H1 (cell line): ENCODE measurements around the gene ANKRD34B. TPM values are rescaled to one million over a fixed set of nuclear protein-coding genes. Genes with fewer than 3 reads are reported as not detected.

Experiments used
- ATF3 ChIP-seq: IDR thresholded peaks from 2 replicates; pipeline ENCODE4 v1.6.1; 2011; ENCODE audit warnings: low read depth, mild to moderate bottlenecking, low read length; ENCODE audit not compliant: insufficient read depth
- BACH1 ChIP-seq: IDR thresholded peaks from 2 replicates; pipeline ENCODE4 v1.6.1; 2012; ENCODE audit warnings: low read length, improper control_type of control experiment
- CHD2 ChIP-seq: IDR thresholded peaks from 2 replicates; pipeline ENCODE4 v1.6.1; 2012; ENCODE audit warnings: low read length, improper control_type of control experiment
- CHD7 ChIP-seq: fragments of 300-600 bp; sonication (generic); IDR thresholded peaks from 2 replicates; pipeline ENCODE4 v1.7.1; 2012; ENCODE audit warnings: low read length, moderate library complexity, mild to moderate bottlenecking, inconsistent platforms; ENCODE audit not compliant: insufficient replicate concordance
- RNF2 ChIP-seq: fragments of 200-900, 300-1000 bp; sonication (generic); IDR thresholded peaks from 2 replicates; pipeline ENCODE4 v1.7.1; 2016; ENCODE audit warnings: borderline replicate concordance, low read depth, mild to moderate bottlenecking, antibody characterized with exemption, low read length; ENCODE audit not compliant: poor library complexity, severe bottlenecking; ENCODE audit errors: missing control alignments
- TBP ChIP-seq: IDR thresholded peaks from 2 replicates; pipeline ENCODE4 v1.6.1; 2011; ENCODE audit warnings: low read depth, low read length, improper control_type of control experiment
- TCF12 ChIP-seq: IDR thresholded peaks from 2 replicates; pipeline ENCODE4 v1.6.1; 2011; ENCODE audit warnings: low read depth, mild to moderate bottlenecking, low read length
- polyA plus RNA-seq, 7 experiments: library from polyadenylated mRNA; depleted of rRNA in 3 of 7; stranded (reverse) in 5 of 7; unstranded in 2 of 7; fragments of >200 nt in 5 of 7; fragments of 200-250 nt in 2 of 7; gene quantifications; 1 replicate in 5 of 7; 2 replicates in 1 of 7; 4 replicates in 1 of 7; pipeline versions ENCODE4 v1.2.1 to v1.2.3, GENCODE V29; 2011 to 2013; ENCODE audit warnings: missing spikeins in 2 of 7, mixed read lengths in 2 of 7
- total RNA-seq: library from RNA; stranded (reverse); fragmentation: NEBNext Ultra II Directional; extraction: Animal tissue kit (Norgen Biotek cat#: 25700); gene quantifications from 2 replicates; pipeline ENCODE4 v1.2.1, GENCODE V29; 2021

The ANKRD34B gene
- total and polyA plus RNA-seq, 2 of the 8 experiments (the other 6 are each of a cell fraction or from before 2014, with no cell fraction given): 1.5 to 6.3 TPM

GRCh38 chr5:80507663-80508062 lies 62.4 kb downstream of the ANKRD34B start (continued):
- TF ChIP-seq CHD7 (no peak), BACH1 (no peak), TCF12 (no peak), TBP (no peak), CHD2 (no peak), ATF3 (no peak), RNF2 (no peak)
